Parietal lobe (tissue), 1 donor: ENCODE data around the gene MED14. TPM values are rescaled to one million over a fixed set of nuclear protein-coding genes. Genes with fewer than 3 reads are reported as not detected.

Source experiments
- total RNA-seq: library from RNA; depleted of rRNA; stranded (reverse); fragments of >200 nt; gene quantifications from one replicate; pipeline ENCODE4 v1.2.3, GENCODE V29; 2014

MED14 gene
- total RNA-seq = 77.6 TPM

GRCh38 chrX:40735325-40736169 is at the start of gene MED14:
Gene MED14 (minus strand): TSS chrX:40735542. CDS start chrX:40735412, 130 bp downstream.

GRCh38 chrX:40647307-40648197 is 87.8 kb downstream of the MED14 start, which contains the start of gene CXorf38:
Gene CXorf38 (minus strand): TSS chrX:40647561. CDS start chrX:40647520, 41 bp downstream.

GRCh38 chrX:40623139-40623536 is 112.2 kb downstream of the MED14 start, which contains the start of gene MPC1L:
Gene MPC1L (plus strand): TSS chrX:40623428. CDS start chrX:40623566, 138 bp downstream.

Other genes starting within 250 kb of the MED14 start
- 102 TPM for gene ATP6AP2, start 154.6 kb downstream of the MED14 start, total RNA-seq
- not detected for gene MPC1L, start 112.1 kb downstream of the MED14 start, total RNA-seq
- gene CXorf38, start 88.0 kb downstream of the MED14 start, total RNA-seq = 10.6 TPM